Measurements from ENCODE around the gene DLGAP1.

DNA sequence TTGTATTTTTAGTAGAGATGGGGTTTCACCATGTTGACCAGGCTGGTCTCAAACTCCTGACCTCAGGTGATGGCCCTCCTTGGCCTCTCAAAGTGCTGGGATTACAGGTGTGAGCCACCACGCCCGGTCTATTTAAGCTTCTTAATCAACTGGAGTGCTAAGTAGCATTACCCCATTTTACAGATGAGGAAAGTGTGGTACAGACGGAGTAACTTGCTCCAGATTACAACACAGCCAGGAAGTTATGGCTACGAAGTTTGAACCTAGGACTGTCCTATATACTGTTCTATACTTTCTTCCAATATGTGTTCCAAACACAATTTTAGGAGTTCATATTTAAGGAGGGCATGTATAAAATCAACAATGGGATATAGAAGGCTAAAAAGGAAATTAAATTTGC is 807.5 kb downstream of the DLGAP1 start:
- TF ChIP-seq EGR1 (IDR thresholded peaks at IDR 0.05) (no peak), CEBPB (IDR thresholded peaks at IDR 0.05) (no peak), CREB1 (IDR thresholded peaks at IDR 0.05; ENCODE audit: low read depth) (no peak), YY1 (IDR thresholded peaks at IDR 0.05; ENCODE audit: low read depth) (no peak), RAD21 (IDR thresholded peaks at IDR 0.05; ENCODE audit: low read depth) (no peak), EP300 (IDR thresholded peaks at IDR 0.05; ENCODE audit: borderline replicate concordance) (no peak), FOXM1 (IDR thresholded peaks at IDR 0.05; ENCODE audit: borderline replicate concordance, low read depth) (no peak)
- TF ChIP-seq, protein P1, sequence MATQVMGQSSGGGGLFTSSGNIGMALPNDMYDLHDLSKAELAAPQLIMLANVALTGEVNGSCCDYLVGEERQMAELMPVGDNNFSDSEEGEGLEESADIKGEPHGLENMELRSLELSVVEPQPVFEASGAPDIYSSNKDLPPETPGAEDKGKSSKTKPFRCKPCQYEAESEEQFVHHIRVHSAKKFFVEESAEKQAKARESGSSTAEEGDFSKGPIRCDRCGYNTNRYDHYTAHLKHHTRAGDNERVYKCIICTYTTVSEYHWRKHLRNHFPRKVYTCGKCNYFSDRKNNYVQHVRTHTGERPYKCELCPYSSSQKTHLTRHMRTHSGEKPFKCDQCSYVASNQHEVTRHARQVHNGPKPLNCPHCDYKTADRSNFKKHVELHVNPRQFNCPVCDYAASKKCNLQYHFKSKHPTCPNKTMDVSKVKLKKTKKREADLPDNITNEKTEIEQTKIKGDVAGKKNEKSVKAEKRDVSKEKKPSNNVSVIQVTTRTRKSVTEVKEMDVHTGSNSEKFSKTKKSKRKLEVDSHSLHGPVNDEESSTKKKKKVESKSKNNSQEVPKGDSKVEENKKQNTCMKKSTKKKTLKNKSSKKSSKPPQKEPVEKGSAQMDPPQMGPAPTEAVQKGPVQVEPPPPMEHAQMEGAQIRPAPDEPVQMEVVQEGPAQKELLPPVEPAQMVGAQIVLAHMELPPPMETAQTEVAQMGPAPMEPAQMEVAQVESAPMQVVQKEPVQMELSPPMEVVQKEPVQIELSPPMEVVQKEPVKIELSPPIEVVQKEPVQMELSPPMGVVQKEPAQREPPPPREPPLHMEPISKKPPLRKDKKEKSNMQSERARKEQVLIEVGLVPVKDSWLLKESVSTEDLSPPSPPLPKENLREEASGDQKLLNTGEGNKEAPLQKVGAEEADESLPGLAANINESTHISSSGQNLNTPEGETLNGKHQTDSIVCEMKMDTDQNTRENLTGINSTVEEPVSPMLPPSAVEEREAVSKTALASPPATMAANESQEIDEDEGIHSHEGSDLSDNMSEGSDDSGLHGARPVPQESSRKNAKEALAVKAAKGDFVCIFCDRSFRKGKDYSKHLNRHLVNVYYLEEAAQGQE (IDR thresholded peaks at IDR 0.05; ENCODE audit: low read depth) = no peak
- TF ChIP-seq, protein P2, sequence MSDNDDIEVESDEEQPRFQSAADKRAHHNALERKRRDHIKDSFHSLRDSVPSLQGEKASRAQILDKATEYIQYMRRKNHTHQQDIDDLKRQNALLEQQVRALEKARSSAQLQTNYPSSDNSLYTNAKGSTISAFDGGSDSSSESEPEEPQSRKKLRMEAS (IDR thresholded peaks at IDR 0.05) = no peak

Data from Ishikawa (cell line).